CD4-positive, alpha-beta T cell treated with Interleukin-17A for 1 hour (primary cell): ENCODE results near the gene NCAPH2.
A peak's percentile ranks its signal among the peaks of the same experiment; 100 is the strongest.

ENCODE experiments used
- DNase-seq: peaks from one replicate; pipeline ENCODE4 v3.0.0-alpha.2; 2020

NCAPH2 gene

DNA sequence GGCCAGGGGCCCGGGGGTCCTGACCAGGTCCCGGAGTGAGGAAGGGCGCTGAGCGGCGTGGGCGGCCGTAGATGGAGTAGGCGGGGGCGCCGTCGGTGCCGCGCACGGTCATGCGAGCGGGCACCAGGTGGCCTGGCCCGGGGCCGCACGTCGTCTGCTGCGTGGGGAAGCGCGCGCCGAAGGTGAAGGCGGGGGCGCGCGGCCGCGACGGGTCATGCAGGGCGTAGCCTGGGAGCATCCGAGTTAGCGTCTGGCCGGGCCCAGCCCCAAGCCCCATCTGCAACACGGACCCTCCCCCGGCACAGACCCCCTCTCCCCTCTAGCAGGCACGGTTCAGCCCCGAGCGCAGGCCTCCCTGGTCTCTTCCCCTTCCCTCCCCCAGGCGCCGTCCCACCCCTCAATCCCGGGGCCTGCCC is 23.5 kb downstream of the NCAPH2 start:
- peak; percentile 75 for DNase-seq

DNA sequence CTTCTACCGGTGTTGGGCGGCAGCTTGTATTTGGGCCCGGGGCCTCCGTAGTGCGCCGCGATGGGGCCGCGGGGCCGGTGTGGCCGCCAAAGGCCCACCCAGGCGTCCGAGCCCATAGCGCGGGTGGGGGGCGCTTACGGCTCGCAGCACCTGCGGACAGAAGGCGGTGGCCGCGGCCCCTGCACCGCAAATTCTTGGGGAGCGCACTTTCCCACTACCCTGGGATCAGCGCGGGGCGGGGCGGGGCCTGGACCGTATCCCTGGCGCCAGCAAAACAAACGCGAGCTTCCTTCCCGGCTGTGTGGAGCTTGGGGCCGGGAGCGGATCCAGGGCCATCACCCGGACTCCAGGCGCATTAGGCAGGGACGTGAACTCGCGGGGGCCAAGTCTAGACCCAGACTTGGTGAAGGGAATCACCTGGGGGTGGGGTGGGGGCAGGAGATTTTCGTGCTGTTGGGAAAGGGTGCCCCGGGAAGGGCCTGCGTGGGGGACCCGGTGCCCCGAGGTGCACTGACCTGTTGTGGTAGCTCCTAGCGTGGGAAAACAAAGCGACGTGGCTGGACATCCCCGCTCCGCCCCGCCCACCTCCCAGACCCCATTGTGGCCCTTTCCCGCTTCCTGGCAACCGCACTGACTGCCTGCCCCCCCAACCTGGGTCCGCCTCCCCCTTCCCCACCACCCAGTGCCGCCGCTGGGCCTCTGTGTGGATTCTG is 24.1 kb downstream of the NCAPH2 start:
- no peak for DNase-seq

DNA sequence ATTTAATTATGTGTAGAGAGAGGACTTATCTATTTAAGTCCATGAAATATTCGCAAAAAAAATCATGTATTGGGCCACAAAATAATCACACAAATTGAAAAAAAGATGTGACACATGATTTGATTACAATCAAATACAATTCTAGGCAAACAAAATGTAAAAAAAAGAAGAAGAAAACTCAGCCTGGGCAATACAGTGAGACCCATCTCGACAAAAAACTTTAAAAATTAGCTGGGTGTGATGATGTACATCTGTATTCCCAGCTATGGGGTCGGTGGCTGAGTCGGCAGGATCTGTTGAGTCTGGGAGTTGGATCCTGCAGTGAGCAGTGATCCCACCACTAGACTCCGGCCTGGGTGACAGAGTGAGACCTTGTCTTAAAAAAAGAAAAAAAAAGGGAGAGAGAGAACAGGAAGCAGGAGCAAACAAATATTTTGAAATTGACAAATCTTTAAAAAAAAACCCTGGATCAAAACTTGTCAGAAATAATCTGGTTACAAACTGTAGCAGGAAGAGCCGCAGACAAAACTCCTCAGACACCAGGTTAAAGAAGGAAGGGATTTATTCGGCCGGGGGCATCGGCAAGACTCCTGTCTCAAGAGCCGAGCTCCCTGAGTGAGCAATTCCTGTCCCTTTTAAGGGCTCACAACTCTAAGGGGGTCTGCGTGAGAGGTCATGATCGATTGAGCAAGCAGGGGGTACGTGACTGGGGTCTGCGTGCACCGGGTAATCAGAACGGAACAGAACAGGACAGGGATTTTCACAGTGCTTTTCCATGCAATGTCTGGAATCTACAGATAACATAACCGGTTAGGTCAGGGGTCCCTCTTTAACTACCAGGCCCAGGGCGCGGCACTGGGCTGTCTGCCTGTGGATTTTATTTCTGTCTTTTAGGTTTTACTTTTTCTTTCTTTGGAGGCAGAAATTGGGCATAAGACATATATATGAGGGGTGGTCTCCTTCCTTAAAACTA is 25.1 kb downstream of the NCAPH2 start:
- DNase-seq = no peak

DNA sequence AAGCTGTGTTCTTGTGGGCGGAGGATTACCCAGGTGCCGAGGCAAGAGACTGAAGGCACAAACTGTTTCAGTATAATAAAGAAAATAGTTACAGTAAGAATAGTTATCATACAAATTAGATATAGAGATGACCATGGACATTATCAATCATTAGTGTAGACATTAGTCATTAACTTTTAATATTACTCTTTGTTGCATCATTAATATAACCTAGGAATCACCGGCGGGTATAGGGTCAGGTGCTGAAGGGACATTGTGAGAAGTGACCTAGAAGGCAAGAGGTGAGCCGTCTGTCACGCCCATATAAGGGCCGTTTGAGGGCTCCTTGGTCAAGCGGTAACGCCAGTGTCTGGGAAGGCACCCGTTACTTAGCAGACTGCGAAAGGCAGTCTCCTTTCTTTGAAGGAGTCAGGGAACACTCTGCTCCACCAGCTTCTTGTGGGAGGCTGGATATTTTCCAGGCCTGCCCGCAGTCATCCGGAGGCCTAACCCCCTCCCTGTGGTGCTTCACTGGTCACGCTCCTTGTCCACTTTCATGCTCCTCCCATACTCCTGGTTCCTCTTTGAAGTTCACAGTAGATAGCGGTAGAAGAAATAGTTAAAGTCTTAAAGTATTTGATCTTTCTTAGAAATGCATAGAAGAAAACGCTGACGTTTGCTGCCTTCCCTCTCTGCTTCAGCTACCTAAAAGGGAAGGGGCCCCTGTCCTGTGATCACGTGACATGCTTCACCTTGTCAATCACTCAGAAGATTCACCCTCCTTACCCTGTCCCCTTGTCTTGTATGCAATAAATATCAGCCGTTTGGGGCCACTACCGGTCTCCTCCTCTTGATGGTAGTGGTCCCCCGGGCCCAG is 26.1 kb downstream of the NCAPH2 start:
- peak; percentile 52 for DNase-seq

GRCh38 chr22:50535113-50535512 is 27.1 kb downstream of the NCAPH2 start:
- DNase-seq = no peak

GRCh38 chr22:50536226-50536625 is 28.2 kb downstream of the NCAPH2 start:
- DNase-seq = no peak

DNA sequence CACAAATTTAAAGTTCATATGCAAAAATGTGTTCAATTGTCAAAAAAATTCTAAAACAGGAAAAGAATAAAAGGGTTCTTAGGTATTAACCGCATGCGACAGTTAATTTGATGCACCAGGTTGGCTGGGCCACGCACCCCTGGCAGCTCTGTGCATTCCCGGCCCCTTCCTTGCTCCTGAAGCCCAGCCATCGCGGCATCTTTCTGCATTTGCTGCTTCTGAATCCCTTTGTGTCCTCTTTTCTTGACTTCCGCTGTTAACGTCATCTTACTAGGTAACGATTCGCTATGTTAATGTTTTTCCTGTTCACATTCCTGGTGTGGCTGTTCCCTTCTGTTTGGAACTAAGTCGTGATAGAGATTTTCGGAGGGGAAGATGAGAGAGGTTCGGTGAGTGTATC is 29.7 kb downstream of the NCAPH2 start:
- no peak for DNase-seq

GRCh38 chr22:50540381-50540780 is 32.4 kb downstream of the NCAPH2 start:
- no peak for DNase-seq

DNA sequence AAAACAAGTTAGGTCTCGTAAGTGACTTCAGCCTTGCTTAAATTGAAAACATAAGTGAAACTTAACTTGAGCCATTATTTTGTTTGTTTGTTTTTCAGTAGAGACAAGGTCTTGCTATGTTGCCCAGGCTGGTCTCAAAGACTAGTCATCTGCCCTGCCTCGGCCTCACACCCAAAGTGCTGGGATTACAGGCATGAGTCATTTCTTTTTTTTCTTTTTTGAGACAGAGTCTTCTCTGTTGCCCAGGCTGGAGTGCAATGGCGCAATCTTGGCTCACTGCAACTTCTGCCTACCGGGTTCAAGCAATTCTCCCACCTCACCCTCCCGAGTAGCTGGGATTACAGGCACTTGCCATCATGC is 33.6 kb downstream of the NCAPH2 start:
- peak; percentile 50 for DNase-seq

GRCh38 chr22:50542416-50542927 is 34.4 kb downstream of the NCAPH2 start:
- peak; percentile 32 for DNase-seq

DNA sequence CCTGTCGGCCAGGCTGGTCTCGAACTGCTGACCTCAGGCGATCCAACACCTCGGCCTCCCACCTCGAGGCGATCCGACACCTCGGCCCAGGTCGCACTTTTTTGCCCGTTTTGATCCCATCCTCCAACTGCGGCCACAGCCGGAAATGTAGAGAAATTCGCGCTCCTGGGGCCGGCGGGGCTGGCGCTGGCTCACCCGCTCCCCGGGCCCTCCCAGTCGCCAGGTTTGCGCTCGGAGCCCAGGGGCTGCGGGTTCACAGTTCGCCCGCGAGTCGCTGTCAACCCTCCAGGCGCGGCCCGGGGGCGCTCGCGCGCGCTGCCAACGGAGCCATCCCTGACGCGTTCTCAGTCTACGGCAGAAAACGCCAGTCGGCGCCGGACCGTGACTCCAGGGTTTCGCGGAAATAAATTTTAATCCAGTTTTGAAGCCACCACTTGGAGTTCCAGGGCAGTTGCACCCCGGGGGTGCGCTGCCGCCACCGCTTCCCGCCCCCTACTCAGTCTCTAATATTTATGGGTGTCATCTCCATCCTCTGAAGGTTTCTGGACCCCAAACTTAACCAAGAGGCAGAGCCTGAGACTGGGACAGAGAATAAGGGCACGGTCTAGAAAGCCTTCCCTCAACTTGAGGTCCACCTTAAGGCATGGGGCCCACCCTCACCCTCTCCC is 36.2 kb downstream of the NCAPH2 start:
- DNase-seq = peak; percentile 87

GRCh38 chr22:50544746-50545253 is 36.8 kb downstream of the NCAPH2 start:
- peak; percentile 55 for DNase-seq

- peak; percentile 44 for DNase-seq
These were observed 37.7 kb downstream of the NCAPH2 start, which contains the start of gene KLHDC7B for GRCh38 chr22:50545522-50546325. Gene KLHDC7B, plus strand, starts transcription at chr22:50545899. Its CDS starts 345 bp downstream, at chr22:50546244.

DNA sequence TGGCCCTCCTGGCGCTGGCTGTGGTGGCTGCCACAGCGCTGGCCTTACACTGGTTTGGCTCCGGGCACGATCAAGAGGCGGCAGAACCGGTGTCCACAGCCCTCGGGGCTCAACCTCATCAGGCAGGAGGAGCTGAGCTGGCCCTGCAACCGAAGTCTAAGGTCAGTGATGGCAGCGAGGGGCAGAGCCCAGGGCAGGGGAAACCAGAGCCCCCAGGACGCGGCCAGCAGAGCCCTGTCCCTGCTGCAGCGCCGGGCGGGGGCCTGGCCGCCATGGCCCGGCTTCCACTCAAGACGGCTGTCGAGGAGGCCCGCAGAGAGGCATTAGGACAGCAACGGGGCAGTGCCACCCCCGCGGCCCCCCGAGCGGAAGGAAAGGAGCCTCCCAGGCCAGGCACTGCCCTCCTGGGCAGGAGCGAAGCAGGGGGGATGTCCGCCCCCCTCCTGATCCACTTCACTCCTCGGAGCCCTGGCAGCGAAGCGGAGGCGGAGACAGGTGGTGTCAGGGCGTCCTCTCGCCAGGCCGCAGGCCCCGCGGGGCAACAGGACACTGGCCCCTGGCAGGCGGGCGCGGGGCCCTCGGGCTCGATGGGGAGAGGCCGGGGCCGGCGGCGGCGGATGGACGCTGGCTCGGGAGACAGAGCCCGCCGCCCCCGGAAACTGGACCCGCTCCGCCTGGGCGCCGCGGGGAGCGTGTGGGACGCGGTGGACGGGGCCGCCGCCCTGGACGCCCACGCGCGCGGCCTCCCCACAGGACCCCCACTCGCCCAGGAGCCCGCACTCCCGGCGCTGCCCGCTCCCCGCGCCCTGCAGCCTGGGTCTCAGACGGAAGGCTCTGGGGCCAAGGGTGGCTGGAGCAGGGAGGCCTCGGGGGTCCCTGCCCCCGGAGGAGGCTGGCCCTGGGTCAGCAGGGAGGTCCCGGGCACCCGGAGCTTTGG is 38.6 kb downstream of the NCAPH2 start:
- no peak for DNase-seq

DNA sequence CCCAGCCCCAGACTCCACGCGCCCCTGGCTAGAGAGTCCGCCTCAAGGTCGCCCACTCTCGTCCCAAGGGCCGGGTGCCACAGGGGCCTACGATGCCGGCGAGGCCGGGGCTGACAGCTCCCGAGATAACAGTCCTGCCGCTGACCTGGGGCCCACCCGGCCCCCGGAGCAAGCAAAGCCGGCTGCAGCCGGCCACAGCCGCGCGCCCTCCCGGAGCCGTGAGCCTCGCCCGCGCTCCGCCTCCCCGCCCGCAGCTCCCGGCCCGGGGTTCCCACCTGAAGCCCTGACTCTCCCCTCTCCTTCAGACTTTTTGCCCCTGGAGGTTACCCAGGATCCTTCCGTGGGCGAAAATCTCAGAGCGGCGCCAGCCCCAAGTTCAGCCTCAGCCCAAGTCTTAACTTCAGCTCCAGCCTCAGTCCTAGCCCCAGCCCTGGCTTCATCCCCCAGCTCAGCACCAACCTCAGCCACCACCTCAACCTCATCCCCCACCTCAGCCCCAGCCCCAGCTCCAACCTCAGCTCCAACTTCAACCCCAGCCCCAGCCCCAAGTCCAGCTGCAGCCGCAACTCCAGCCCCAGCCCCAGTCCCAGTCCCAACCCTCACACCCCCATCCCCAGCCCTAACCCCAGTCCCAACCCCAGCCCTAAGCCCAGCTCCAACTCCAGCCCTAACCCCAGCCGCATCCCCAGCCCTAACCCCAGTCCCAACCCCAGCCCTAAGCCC is 39.4 kb downstream of the NCAPH2 start:
- no peak for DNase-seq

DNA sequence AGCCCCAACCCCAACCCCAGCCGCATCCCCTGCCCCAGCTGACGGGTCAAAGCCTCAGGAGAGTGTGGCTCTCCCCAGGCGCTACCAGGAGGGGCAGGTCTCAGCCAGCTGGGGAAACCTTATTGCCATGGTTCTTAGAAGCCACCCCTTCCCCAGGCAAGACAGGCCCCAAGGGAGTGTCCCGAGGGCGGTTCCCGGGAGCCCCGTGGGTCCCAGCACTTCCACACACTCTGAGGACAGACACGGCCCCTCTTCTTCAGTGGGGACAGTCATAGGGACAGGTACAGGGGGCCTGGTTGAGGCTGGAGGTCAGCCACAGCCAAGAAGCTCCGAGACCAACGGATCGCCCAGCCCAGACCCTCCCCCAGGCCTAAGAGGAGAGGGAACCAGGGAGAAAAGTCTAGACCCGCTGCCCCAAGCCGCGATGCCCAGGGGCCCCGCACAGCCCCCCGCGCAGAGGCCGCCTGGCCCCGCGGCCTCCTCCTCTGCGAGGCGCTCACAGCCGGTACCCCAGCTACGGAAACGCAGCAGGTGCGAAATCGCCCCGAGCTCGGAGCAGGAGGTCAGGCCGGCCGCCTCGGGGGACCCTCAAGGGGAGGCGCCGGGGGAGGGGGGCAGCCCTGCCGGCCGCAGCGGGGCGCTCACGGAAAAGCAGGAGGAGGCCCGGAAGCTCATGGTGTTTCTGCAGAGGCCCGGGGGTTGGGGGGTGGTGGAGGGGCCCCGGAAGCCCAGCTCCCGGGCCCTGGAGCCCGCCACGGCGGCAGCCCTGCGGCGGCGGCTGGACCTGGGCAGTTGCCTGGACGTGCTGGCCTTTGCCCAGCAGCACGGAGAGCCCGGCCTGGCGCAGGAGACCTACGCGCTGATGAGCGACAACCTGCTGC is 40.3 kb downstream of the NCAPH2 start:
- peak; percentile 61 for DNase-seq

DNA sequence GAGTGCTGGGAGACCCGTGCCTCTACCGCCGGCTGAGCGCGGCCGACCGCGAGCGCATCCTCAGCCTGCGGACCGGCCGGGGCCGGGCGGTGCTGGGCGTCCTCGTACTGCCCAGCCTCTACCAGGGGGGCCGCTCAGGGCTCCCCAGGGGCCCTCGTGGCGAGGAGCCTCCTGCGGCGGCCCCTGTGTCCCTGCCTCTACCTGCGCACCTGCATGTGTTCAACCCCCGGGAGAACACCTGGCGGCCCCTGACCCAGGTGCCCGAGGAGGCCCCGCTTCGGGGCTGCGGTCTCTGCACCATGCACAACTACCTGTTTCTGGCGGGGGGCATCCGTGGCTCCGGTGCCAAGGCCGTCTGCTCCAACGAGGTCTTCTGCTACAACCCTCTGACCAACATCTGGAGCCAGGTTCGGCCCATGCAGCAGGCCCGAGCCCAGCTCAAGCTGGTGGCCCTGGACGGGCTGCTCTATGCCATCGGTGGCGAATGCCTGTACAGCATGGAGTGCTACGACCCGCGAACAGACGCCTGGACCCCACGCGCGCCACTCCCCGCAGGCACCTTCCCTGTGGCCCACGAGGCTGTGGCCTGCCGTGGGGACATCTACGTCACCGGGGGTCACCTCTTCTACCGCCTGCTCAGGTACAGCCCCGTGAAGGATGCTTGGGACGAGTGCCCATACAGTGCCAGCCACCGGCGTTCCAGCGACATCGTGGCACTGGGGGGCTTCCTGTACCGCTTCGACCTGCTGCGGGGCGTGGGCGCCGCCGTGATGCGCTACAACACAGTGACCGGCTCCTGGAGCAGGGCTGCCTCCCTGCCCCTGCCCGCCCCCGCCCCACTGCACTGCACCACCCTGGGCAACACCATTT is 41.1 kb downstream of the NCAPH2 start:
- DNase-seq = no peak
